ENCODE data around the gene NUP160.
"Not testable (repeated sequence)": the region's sequence is repeated elsewhere in the genome, so short reads cannot be mapped to it uniquely, and the experiment has no call there.

GRCh38 chr11:47830013-47830412, 18.1 kb downstream of the NUP160 start:
- not testable (repeated sequence) for TF ChIP-seq CTCF (IDR thresholded peaks at IDR 0.05; ENCODE audit: low read depth, low read length); EZH2phosphoT487 (IDR thresholded peaks at IDR 0.05; ENCODE audit: low read depth)
